HG02623 (cell line): ENCODE results near the gene NRSN2.
"Not testable (repeated sequence)": the region's sequence is repeated elsewhere in the genome, so short reads cannot be mapped to it uniquely, and the experiment has no call there.

ENCODE experiments used
- ATAC-seq: cut with Tn5 transposase; IDR thresholded peaks from one replicate; pipeline ENCODE4 v1.9.1; 2021; ENCODE audit warnings: moderate library complexity; ENCODE audit not compliant: unreplicated experiment

NRSN2 gene

DNA sequence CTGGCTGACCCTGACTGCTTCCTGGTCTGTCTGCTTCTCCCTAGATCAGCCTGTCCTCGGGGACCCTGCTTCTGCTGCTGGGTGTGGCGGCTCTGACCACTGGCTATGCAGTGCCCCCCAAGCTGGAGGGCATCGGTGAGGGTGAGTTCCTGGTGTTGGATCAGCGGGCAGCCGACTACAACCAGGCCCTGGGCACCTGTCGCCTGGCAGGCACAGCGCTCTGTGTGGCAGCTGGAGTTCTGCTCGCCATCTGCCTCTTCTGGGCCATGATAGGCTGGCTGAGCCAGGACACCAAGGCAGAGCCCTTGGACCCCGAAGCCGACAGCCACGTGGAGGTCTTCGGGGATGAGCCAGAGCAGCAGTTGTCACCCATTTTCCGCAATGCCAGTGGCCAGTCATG, 6.3 kb downstream of the NRSN2 start:
- ATAC-seq = no peak

- peak; percentile 78 for ATAC-seq
Observed at GRCh38 chr20:354298-354977, 7.5 kb downstream of the NRSN2 start.

DNA sequence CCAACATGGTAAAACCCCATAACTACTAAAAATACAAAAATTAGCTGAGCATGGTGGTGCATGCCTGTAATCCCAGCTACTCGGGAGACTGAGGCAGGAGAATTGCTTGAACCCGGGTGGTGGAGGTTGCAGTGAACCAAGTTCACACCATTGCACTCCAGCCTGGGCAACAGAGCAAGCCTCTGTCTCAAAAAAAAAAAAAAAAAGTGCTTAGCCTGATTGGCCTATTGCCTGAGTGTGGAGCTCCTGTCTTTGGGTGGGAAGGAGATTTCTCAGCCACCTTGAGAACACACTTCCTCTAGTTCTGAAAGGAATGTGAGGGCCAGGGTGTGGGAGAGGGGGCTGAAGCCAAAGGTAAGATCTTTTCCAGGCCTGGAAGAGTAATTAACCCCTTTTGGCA, 9.2 kb downstream of the NRSN2 start:
- ATAC-seq = not testable (repeated sequence)

DNA sequence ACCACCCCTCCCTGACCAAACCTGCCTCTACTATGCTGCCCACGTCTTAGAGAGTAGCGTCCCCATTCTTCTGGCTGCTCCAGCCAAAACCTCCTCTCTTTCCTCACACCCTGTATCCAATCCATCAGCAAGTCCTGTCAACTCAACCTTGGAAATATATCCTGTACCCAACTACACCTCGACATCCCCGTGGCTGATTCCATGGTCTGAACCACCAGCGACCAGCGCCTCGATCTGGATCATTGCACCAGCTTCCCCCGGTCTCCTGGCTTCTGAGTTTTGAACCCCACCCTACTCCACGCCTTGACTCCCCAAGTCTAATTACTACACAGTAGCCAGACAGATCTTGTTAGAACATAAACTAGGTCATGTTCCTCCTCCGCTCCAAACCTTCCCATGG, 9.8 kb downstream of the NRSN2 start:
- no peak for ATAC-seq

DNA sequence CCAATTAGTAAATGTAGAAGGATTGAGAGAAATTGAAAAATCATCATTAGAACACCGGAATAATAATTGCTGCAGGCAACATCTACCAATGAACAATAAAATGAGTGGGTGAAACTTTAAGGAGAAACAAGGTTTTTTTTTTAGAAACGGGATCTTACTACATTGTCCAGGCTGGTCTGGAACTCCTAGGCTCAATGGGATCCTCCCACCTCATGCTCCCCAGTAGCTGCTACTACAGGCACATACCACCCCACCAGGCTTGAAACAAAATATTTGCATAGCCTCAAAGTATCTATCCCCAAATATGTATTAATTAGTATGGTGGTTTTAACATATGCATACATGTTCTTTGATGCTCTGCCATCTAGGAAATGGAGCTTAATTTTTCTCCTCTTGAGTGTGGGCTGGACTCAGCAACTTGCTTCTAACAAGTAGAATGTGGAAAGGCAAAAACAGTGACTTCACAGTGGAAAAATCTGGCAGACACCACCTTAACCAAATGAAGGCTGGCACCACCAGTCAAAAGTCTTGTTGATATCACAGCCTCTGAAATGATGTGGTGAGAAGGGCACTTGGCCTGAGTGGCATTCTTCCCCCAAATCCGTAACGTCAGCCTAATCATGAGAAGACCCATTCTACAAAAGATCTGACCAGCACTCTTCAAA, 12.1 kb downstream of the NRSN2 start:
- ATAC-seq = no peak

- no peak for ATAC-seq
Observed at GRCh38 chr20:361561-361960, 14.7 kb downstream of the NRSN2 start.

DNA sequence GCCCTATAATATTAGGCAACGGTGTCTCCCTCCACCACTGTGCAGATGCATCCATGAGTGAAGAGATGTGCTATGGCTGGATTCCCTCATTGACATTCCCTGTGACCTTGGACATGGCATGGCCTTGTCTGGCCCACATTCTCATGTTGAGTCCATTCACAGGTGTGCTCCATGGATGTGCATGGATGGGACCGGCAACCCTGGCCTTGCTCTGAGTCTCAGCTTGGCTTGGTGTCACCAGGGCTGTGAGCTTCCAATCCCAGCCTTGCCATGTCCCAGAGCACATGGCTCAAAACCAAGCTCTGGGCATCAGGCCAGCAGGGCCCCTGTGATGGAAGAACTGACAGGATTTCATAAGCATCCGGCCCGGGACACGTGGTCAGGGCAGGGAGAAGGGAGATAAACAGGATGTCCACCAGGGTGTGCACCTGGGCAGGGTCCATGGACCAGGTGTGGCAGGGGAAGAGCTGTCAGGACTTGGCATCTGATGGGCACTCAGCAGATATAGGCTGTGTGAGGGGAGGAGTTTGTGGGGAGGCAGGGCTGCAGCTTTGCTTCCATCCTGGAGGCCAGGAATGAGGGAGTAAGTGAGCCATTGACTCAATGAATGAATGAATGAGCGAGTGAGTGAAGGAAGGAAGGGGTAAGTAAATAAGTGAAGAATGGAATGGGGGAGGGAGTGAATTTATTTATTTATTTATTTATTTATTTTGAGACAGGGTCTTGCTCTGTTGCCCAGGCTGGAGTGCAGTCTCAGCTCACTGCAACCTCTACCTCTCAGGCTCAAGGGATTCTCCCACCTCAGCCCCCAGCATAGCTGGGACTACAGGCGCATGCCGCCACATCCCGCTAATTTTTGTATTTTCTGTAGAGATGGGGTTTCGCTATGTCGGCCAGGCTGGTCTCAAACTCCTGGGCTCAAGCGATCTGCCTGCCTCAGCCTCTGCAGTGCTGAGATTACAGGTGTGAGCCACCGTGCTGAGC, 15.7 kb downstream of the NRSN2 start:
- ATAC-seq = no peak

DNA sequence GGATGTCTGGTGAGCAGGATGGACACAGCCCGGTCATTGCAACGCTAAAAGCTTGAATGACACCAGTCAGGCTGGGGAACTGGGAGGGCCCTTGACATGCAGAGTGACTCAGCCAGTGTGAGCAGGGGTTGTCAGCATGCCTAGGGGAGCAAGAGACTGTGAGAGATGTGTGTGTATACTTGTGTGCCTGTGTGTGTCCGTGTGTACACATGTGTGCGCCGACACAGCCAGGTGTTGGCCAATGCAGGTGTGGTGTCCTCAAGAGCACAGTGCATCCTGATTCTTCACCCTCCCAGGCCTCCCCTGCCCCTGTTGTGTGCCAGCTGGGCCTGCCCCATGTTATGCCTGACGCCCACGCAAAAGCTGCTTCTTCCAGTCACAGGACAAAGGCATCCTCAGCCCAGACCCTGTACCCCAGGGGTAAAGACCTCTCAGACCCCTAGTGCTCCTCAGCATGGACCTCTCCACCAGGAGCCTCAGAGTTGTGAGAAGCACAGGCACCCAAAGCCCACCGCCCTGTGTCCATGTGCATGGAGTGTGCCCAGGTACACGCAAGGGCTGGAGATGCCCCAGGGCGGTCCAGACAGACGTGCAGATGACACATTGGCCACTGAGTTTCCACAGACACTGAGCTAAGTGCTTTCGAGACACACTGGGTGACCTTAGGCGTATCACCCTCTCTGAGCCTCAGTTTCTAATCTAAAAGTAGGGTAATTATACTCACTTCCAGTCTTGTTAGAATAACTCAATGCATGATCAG, 16.6 kb downstream of the NRSN2 start:
- no peak for ATAC-seq

DNA sequence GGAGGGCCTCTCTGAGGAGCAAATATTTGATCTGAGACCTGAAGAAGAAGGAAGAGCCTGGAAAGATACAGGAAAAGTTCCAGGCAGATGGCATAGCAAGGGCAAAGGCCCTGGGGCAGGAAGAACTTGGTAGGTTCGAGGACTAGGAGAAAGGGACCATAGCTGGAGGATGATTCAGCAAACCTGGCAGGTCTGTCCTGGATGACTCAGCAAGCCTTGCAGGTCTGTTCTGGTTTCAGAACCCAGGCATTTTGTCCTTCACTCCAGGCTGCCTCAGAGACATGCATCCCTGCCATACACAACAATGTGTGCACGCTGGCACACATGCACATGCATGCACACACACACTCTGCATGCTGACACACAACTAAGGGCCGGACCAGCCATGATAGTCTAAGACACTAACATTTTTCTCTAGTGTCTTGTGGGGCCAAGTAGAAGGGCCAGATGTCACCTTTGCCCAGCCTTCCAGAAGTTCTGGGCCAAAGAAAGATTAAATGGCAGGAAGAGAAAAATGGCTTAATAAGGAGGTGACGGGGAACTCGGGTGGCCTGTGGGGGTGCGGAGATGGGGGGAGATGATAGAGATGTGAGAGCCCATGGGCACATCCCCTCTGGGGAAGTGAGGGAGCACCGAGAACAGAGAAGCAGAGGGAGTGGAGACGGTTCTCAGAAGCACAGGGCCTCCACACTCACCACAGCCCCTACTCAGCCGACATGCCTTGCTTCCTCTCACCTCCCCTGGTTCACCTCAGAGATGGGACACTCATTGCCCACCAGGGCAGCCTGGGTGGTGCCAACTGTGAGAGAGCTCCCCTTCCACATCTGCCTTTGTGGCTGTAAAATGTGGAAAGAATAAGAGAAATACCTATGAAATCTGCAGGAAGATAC, 18.2 kb downstream of the NRSN2 start:
- ATAC-seq = no peak

DNA sequence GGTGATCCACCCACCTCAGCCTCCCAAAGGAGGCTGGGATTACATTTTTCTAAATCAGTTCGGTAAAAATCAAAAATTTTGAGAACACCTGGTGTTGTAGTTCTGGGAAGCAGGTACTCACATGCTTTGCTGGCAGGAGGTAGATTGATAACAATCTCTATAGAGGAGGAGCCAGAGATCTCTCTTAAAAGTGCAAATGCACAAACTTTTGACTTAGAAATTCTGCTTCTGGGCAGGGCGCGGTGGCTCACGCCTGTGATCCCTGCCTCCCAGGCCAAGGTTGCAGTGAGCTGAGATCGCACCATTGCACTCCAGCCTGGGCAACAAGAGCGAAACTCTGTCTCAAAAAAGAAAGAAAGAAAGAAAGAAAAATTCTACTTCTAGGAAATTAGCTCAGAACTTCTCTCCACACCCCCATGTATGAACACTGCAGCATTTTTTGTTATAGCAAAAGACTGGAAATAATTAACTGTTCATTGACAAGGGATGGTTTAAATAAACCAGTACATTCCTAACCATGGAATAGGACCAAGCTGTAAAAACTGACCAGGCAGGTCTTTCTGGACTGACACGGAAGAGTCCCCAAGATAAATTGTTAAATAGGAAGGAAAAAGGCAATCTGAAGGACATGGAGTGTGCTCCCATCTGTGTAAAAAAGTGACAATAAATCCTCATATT, 19.3 kb downstream of the NRSN2 start:
- no peak for ATAC-seq

GRCh38 chr20:366719-367485, 20.0 kb downstream of the NRSN2 start:
- ATAC-seq = no peak

- ATAC-seq = no peak
Observed at GRCh38 chr20:367486-367887, 20.6 kb downstream of the NRSN2 start.

GRCh38 chr20:368915-369314, 22.0 kb downstream of the NRSN2 start:
- ATAC-seq = no peak

DNA sequence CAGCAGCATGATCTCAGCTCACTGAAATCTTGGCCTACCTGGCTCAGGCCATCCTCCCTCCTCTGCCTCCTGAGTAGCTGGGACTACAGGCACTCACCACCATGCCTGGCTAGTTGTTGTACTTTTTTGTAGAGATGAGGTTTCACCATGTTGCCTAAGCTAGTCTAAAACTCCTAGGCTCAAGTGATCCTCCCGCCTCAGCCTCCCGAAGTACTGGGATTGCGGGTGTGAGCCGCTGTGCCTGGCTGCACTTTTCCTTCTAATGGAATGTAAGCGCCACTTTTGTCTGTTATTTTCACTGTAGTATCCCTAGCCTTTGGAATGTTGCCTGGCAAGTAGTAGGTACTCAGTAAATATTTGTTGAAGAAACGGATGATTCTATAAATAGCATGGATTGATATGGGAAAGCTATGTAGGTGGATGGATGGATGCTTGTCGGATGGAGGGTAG, 23.3 kb downstream of the NRSN2 start:
- ATAC-seq = no peak

DNA sequence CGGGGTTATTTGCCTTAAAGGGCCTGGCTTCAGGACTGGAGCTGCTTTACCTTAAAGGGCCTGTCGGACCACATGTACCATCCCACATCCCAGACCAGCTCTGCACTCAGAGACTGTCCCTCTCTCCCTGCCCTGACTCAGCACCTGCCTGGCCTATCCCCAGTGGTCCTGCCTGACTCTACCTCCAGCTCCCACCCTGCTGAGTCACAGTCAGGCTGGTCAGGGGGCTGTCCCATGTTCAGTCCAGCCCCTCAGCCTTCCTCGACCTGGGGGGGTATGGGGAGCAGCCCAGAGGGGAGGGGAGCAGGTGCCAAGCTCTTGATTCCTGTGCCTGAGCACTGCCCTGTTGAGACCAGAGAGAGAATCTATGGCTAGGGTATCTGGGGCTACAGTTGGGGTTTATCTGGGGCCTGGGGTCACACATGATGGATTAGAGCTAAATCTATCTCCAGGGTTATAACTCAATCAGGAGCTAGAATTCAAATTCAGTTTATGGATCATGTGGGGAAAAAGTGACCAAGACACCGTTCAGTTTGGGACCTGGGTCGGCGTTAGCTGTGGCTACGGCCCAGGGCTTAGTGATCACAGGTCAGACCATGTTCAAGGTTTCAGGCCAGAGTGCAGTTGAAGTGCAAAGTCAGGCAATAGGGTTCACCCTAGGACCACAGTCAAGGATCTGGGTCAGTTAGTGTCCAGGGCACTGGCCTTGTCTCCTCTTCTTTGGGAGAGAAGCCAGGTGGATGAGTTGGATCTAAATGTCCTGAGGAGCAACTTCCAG, 24.3 kb downstream of the NRSN2 start:
- ATAC-seq = no peak

GRCh38 chr20:371755-372542, 25.0 kb downstream of the NRSN2 start:
- no peak for ATAC-seq

DNA sequence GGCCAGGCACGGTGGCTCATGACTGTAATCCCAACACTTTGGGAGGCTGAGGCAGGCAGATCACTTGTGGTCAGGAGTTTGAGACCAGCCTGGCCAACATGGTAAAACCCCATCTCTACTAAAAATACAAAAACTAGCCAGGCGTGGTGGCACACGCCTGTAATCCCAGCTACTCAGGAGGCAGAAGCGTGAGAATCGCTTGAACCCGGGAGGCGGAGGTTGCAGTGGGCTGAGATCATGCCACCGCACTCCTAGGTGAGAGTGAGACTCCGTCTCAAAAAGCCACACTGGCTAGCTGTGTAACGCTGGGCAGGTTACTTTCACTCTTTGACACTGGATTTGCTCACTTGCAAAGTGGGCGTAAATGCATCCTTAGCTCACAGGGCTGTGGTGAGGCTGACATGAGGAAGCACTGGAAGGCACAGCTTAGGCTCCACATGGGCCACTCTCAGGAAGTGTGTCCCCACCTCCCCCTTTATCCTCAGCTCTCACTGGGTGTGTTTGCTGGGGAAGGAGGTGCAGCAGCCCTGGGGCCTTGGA, 25.7 kb downstream of the NRSN2 start:
- not testable (repeated sequence) for ATAC-seq
